ENCODE measurements around the gene CYTH1. TPM values are rescaled to one million over a fixed set of nuclear protein-coding genes. Genes with fewer than 3 reads are reported as not detected.

The CYTH1 gene, protein sequence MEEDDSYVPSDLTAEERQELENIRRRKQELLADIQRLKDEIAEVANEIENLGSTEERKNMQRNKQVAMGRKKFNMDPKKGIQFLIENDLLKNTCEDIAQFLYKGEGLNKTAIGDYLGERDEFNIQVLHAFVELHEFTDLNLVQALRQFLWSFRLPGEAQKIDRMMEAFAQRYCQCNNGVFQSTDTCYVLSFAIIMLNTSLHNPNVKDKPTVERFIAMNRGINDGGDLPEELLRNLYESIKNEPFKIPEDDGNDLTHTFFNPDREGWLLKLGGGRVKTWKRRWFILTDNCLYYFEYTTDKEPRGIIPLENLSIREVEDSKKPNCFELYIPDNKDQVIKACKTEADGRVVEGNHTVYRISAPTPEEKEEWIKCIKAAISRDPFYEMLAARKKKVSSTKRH
- 100 to 1,000 TPM in 2 of 4 donors, 10 to 100 TPM in 2; 50.0 to 139 (median 83.7) TPM for total RNA-seq

DNA sequence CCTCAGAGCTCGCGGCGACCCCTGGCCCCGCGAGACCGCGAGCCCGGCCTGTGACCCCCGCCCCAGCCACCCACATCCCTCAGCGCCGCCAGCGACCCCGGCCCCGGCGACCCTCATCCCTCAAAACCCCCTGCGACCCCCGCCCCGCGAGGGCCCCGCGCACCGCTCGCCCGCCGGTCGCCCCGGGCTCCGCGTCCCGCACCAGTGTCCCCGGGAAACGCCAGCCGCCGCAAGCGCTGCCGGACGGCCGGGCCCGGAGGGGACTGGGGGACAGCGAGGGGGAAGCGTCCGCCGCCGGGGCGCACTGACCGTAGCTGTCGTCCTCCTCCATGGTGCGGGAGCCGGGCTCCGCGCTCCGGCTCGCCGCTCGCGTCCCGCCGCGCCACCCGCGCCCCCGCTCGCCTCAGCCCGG is at the start of gene CYTH1:
TSS of gene CYTH1 (minus strand) at position 381 of the 412 bp plus-strand sequence. CDS start at position 331, 50 bp downstream.
- no peak for DNase-seq (ENCODE audit: low spot score)
- no peak for ATAC-seq (ENCODE audit: low FRiP score)

DNA sequence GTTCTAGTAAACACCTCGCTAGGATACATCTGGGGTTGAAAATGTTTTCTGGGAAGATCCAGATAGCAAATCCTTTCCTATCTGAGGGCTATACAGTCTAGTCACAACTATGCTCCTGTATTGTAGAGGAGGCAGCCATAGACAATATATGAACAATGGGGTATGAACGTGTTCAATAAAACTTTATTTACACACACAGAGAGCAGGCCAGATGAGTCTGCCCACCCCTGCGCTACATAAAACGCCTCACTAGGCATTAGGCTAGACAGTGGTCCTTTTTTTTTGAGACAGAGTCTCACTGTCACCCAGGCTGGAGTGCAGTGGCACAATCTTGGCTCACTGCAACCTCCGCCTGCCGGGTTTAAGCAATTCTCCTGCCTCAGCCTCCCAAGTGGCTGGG is 47.4 kb upstream of the CYTH1 start:
- TF ChIP-seq, protein P1, sequence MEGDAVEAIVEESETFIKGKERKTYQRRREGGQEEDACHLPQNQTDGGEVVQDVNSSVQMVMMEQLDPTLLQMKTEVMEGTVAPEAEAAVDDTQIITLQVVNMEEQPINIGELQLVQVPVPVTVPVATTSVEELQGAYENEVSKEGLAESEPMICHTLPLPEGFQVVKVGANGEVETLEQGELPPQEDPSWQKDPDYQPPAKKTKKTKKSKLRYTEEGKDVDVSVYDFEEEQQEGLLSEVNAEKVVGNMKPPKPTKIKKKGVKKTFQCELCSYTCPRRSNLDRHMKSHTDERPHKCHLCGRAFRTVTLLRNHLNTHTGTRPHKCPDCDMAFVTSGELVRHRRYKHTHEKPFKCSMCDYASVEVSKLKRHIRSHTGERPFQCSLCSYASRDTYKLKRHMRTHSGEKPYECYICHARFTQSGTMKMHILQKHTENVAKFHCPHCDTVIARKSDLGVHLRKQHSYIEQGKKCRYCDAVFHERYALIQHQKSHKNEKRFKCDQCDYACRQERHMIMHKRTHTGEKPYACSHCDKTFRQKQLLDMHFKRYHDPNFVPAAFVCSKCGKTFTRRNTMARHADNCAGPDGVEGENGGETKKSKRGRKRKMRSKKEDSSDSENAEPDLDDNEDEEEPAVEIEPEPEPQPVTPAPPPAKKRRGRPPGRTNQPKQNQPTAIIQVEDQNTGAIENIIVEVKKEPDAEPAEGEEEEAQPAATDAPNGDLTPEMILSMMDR (IDR thresholded peaks at IDR 0.05) = no peak
- ATAC-seq (ENCODE audit: low FRiP score) (no peak), DNase-seq (ENCODE audit: low spot score) (no peak)

More for the DNA sequence above, at the start of gene CYTH1:
- TF ChIP-seq, protein P1 (IDR thresholded peaks at IDR 0.05) = no peak

DNA sequence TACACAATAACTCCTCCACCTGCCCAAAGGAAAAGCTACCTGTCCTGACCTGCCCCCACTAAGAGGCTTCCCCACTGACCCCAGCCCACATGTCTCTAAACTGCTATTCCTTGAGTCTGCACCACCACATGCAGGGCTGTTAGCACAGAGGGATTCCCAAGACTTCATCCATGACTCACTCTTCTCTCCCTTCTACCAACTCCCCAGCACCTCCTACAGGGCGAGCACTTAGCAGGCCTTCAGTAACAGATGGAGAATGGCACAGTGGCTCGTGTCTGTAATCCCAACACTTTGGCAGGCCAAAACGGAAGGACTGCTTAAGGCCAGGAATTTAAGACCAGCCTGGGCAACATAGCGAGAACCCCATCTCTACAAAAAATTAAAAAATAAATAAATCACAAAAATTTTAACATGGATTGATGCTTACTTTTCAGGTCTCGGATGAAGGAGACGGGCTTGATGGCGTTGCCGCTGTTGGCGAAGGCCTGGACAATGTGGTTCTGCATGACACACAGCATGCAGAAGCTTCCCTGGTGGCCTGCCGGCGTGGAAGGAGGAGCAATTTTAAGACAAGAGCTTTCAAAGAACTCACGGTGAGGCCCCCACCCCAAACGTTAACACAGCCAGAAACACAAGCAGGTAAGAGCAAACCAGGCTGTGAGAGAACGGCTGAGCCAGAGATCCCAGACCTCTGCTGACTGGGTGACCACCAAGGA is 46.6 kb upstream of the CYTH1 start:
- DNase-seq (ENCODE audit: low spot score) (no peak), ATAC-seq (ENCODE audit: low FRiP score) (no peak)
- TF ChIP-seq, protein P1 (IDR thresholded peaks at IDR 0.05) = no peak

DNA sequence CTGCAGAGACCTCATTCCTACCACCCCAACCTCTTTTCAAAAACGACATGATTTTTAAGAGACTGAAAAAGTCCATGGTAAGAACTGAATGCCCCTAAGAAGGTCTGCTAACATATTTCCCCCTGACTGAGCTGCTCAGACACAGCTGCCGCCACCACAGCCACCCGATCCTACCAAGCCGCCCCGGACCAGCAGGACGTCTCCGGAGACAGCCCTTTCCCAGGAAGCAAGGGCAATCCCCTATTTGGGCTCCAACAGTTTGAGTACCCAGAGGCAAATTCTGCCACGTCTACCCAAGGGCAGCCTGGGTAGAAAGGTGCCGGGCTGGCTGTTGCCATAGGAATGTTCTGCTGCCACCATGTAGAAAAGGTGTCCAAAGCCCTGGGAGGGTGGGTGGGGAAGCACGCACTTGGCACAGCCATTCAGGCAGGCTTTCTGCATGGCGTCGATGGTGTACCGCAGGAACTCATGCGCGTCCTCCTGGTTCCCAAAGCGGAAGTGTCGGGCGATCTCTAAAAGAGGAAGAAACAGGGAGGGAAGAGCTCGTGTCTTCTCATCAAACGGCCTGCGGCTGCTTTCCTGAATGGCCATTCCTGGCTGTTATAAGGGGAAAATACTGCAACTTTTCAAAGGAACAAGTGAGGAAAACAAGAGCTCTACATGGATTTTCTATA is 44.9 kb upstream of the CYTH1 start:
- ATAC-seq (ENCODE audit: low FRiP score) = no peak
- no peak for DNase-seq (ENCODE audit: low spot score)
- TF ChIP-seq, protein P1 (IDR thresholded peaks at IDR 0.05) = no peak

DNA sequence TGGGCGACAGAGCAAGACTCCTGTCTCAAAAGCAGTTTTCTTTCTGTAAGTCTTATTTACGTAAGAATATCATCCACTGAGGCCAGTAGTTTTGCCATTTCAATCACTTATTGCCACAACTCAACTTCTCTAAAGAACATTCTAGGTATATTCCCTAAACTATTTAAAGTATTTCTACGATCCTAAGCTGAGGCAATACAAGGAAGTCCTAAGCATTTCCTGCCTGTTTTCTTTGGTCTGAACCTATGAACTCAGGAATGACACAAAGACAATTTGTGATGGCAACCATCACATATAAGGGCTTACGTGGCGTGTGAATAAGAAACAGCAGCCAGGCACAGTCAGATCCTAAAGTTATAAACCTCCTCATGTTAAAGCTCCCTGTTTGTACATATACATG is 44.3 kb upstream of the CYTH1 start:
- DNase-seq (ENCODE audit: low spot score) (no peak), ATAC-seq (ENCODE audit: low FRiP score) (no peak)
- TF ChIP-seq, protein P1 (IDR thresholded peaks at IDR 0.05) = no peak

DNA sequence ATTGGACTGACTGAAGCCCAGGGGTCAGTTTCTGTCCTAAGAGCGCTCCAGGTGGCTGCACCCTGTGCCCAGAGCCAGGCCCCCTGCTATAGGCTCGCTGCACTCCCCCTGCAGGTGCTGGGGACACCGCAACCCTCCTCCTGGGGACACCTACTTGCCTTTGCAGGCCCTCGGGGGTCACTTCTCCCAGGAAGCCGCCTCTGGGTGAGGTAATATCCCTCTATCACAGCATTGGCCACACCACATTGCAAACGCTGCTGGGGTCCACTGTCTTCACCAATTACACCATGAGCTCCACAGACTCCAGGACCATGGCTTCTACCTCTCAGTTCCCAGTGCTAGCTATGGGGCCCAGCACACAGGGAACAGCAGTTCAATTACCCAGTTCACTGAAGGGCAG is 43.6 kb upstream of the CYTH1 start:
- TF ChIP-seq, protein P1 (IDR thresholded peaks at IDR 0.05) = no peak
- no peak for DNase-seq (ENCODE audit: low spot score)
- no peak for ATAC-seq (ENCODE audit: low FRiP score)

All from omental fat pad (tissue), 4 donors.